CD4-positive, alpha-beta T cell (primary cell): ENCODE data around the gene FKBP15. TPM values are rescaled to one million over a fixed set of nuclear protein-coding genes. Genes with fewer than 3 reads are reported as not detected.
A peak's percentile ranks its signal among the peaks of the same experiment; 100 is the strongest.

ENCODE experiments used
- ATAC-seq: fragments of 200-7000 bp; cut with Tn5 transposase; one replicate; pipeline ENCODE4 v1.10.0; 2022; ENCODE audit warnings: mild to moderate bottlenecking; ENCODE audit not compliant: poor library complexity
- CTCF ChIA-PET: fragments of 350-600 bp; sonication (Branson Sonifier 250); formaldehyde crosslinking; loops from one replicate; lab custom pipeline; 2021; ENCODE audit warnings: antibody characterized with exemption, inconsistent platforms; lab: Charles Lee
- POLR2A ChIA-PET: fragments of 350-600 bp; sonication (Branson Sonifier 250); formaldehyde crosslinking; loops from one replicate; lab custom pipeline; 2021; ENCODE audit warnings: antibody characterized with exemption, inconsistent platforms; lab: Charles Lee
- DNase-seq, 14 experiments: peaks; one replicate each; pipeline ENCODE4 v3.0.0-alpha.2; 2013 to 2020; ENCODE audit warnings: mixed read lengths in 2 of 14
- H3K27ac ChIP-seq, 2 donors: one replicate each; pipeline versions ENCODE4 v1.5.1 to v1.7.0; 2013; ENCODE audit warnings: low read length in 2 of 2, low read depth in 1 of 2, mild to moderate bottlenecking in 1 of 2
- H3K27me3 ChIP-seq, 2 experiments: 1 replicate in 1 of 2; 2 replicates in 1 of 2; pipeline versions ENCODE4 v1.6.1 to v1.7.0; 2013; ENCODE audit warnings: low read length in 2 of 2, control low read depth in 1 of 2, mild to moderate bottlenecking in 1 of 2, moderate library complexity in 1 of 2; ENCODE audit not compliant: insufficient read depth in 2 of 2, control insufficient read depth in 1 of 2
- H3K36me3 ChIP-seq: one replicate; pipeline ENCODE4 v1.6.1; 2013; ENCODE audit warnings: low read length, control low read depth; ENCODE audit not compliant: insufficient read depth
- H3K4me1 ChIP-seq: one replicate; pipeline ENCODE4 v1.6.1; 2013; ENCODE audit warnings: low read length, control low read depth; ENCODE audit not compliant: insufficient read depth
- H3K4me3 ChIP-seq: one replicate; pipeline ENCODE4 v1.5.1; 2013; ENCODE audit warnings: mild to moderate bottlenecking, low read length, moderate library complexity
- H3K9me3 ChIP-seq, 2 experiments: 1 replicate in 1 of 2; 2 replicates in 1 of 2; pipeline versions ENCODE4 v1.6.1 to v1.7.0; 2013; ENCODE audit warnings: low read length in 2 of 2, mild to moderate bottlenecking in 2 of 2, control low read depth in 1 of 2, moderate library complexity in 1 of 2; ENCODE audit not compliant: control insufficient read depth in 1 of 2, insufficient read depth in 1 of 2
- H3K27ac Mint-ChIP-seq: one replicate; pipeline ENCODE4 v1.8.0; 2020; ENCODE audit warnings: mixed read lengths
- H3K27me3 Mint-ChIP-seq: one replicate; pipeline ENCODE4 v1.8.0; 2021; ENCODE audit warnings: mixed read lengths
- H3K36me3 Mint-ChIP-seq: one replicate; pipeline ENCODE4 v1.8.0; 2021; ENCODE audit warnings: low read depth, mixed read lengths
- H3K4me1 Mint-ChIP-seq: one replicate; pipeline ENCODE4 v1.8.0; 2021; ENCODE audit warnings: low read depth, mixed read lengths
- H3K4me3 Mint-ChIP-seq: one replicate; pipeline ENCODE4 v1.8.0; 2020; ENCODE audit warnings: mild to moderate bottlenecking, mixed read lengths
- H3K9me3 Mint-ChIP-seq: one replicate; pipeline ENCODE4 v1.8.0; 2020; ENCODE audit warnings: mixed read lengths
- intact Hi-C, 2 experiments: fragments of 100-400 bp; cut with DNase I in 1 of 2; cut with micrococcal nuclease in 1 of 2; formaldehyde crosslinking; loops; one replicate each; pipeline versions ENCODE4 v1.15.1 to v1.9.0; 2023 to 2025; cut with DNase I, micrococcal nuclease
- total RNA-seq, 174 experiments: library from RNA in 2 of 174; stranded (reverse) in 2 of 174; gene quantifications; one replicate each; pipeline ENCODE4 v1.2.3 and lab custom pipeline; 2021 to 2026
- TF ChIP-seq, protein P1 (sequence below): fragments of 200-600 bp; IDR thresholded peaks from one replicate; pipeline ENCODE4 v1.8.0; 2022; ENCODE audit warnings: antibody characterized with exemption, mild to moderate bottlenecking

The FKBP15 gene
- total RNA-seq, 2 experiments from 2014 or later = 11.9 to 14.2 TPM

DNA sequence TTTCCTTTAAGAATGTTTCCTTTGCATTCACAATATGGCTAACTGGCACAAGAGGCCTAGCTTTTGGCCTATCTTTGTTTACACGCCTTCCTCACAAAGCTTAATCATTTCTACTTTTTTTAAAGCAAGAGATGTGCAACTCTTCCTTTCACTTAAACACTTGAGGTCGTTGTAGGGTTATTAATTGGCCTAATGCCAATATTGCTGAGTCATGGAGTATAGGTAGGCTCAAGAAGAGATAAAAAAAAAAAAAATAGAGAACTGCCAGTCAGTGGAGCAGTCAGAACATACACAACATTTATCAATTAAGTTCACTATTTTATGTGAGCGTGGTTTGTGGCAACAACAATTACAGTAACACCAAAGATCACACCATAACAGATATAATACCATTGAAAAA, 5.9 kb downstream of the FKBP15 start:
- TF ChIP-seq, protein P1, sequence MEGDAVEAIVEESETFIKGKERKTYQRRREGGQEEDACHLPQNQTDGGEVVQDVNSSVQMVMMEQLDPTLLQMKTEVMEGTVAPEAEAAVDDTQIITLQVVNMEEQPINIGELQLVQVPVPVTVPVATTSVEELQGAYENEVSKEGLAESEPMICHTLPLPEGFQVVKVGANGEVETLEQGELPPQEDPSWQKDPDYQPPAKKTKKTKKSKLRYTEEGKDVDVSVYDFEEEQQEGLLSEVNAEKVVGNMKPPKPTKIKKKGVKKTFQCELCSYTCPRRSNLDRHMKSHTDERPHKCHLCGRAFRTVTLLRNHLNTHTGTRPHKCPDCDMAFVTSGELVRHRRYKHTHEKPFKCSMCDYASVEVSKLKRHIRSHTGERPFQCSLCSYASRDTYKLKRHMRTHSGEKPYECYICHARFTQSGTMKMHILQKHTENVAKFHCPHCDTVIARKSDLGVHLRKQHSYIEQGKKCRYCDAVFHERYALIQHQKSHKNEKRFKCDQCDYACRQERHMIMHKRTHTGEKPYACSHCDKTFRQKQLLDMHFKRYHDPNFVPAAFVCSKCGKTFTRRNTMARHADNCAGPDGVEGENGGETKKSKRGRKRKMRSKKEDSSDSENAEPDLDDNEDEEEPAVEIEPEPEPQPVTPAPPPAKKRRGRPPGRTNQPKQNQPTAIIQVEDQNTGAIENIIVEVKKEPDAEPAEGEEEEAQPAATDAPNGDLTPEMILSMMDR = no peak
- H3K36me3 ChIP-seq = peaks cover 16% of the 10 kb centered on the region
- no peak overlapping the region for H3K27ac ChIP-seq
- Mint-ChIP-seq H3K27me3 (no peaks in the 10 kb centered on the region), H3K4me3 (no peak overlapping the region), H3K36me3 (peaks cover 45% of the 10 kb centered on the region), H3K9me3 (no peaks in the 10 kb centered on the region), H3K27ac (peak overlapping the region; percentile 34), H3K4me1 (peaks cover 44% of the 10 kb centered on the region)
- peaks cover 3% of the 10 kb centered on the region for H3K4me1 ChIP-seq
- peak in 3 of 14 experiments; percentile 52 to 62 (median 56) for DNase-seq
- ChIA-PET POLR2A (no interaction called here), CTCF (interaction anchor here (1.1 kb wide), 1 partner anchor 13 kb away, joined by 4 read pairs; no protein-coding TSS in a partner anchor)
- ATAC-seq = peak; percentile 44
- intact Hi-C loops = no loop called here
- H3K4me3 ChIP-seq = no peak overlapping the region
- no peaks in the 10 kb centered on the region for H3K27me3 ChIP-seq
- no peaks in the 10 kb centered on the region for H3K9me3 ChIP-seq

DNA sequence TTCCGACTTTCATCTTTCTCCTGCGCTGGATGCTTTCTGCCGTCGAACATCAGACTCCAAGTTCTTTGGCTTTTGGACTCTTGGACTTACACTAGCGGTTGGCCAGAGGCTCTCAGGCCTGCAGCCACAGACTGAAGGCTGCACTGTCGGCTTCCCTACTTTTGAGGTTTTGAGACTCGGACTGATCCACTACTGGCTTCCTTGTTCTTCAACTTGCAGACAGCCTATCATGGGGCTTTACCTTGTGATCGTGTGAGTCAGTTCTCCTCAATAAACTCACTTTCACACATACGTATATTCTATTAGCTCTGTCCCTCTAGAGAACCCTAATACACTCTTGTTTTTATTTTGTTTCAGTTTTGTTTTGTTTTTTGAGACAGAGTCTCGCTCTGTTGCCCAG, 10.3 kb downstream of the FKBP15 start:
- no peaks in the 10 kb centered on the region for H3K9me3 ChIP-seq
- H3K36me3 ChIP-seq = peaks cover 53% of the 10 kb centered on the region
- no peak overlapping the region for H3K4me3 ChIP-seq
- H3K4me3 Mint-ChIP-seq = no peak overlapping the region
- H3K27ac ChIP-seq = no peak overlapping the region
- CTCF ChIA-PET = no interaction called here
- no peaks in the 10 kb centered on the region for H3K9me3 Mint-ChIP-seq
- no peaks in the 10 kb centered on the region for H3K27me3 ChIP-seq
- intact Hi-C loops = no loop called here
- no peak for DNase-seq
- H3K4me1 Mint-ChIP-seq = peaks cover 15% of the 10 kb centered on the region
- H3K27ac Mint-ChIP-seq = no peak overlapping the region
- H3K4me1 ChIP-seq = no peaks in the 10 kb centered on the region
- no peaks in the 10 kb centered on the region for H3K27me3 Mint-ChIP-seq
- ATAC-seq = no peak
- TF ChIP-seq, protein P1 = no peak
- H3K36me3 Mint-ChIP-seq = peaks cover 83% of the 10 kb centered on the region
- POLR2A ChIA-PET = interaction anchor here (0.9 kb wide), 1 partner anchor 11 kb away, joined by 3 read pairs; the partner anchor contains the start of genes FKBP15 and SLC31A1

DNA sequence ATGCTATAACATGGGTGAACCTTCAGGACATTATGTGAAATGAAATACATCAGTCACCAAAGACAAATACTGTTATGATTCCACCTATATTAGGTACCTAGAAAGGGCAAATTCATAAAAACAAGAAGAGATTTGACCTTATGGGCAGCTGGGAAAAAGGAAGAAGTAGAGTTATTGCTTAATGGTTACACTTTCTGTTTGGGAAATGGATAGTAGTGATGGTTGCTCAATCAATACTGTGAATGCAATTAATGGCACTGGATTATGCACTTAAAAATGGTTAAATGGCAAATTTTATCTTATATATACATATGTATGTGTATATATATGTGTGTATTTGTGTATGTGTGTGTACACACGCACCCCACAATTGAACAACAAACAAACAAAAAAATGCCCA, 15.2 kb downstream of the FKBP15 start:
- Histone ChIP-seq H3K9me3 (no peaks in the 10 kb centered on the region), H3K36me3 (peaks cover 79% of the 10 kb centered on the region), H3K27ac (no peak overlapping the region), H3K27me3 (no peaks in the 10 kb centered on the region), H3K4me3 (no peak overlapping the region), H3K4me1 (no peaks in the 10 kb centered on the region)
- H3K36me3 Mint-ChIP-seq = peaks cover 100% of the 10 kb centered on the region
- no peak overlapping the region for H3K27ac Mint-ChIP-seq
- ChIA-PET CTCF (interaction anchor here (0.6 to 0.7 kb wide), 2 partner anchors 11 to 543 kb away, joined by 3 to 4 read pairs; no protein-coding TSS in a partner anchor), POLR2A (no interaction called here)
- H3K9me3 Mint-ChIP-seq = no peaks in the 10 kb centered on the region
- no peaks in the 10 kb centered on the region for H3K4me1 Mint-ChIP-seq
- ATAC-seq (no peak), DNase-seq (no peak)
- intact Hi-C loops = loop anchor here in 1 of 2 experiments (1.0 kb wide), 1 partner anchor 10 kb away; no protein-coding TSS in a partner anchor
- TF ChIP-seq, protein P1 = no peak
- no peak overlapping the region for H3K4me3 Mint-ChIP-seq
- H3K27me3 Mint-ChIP-seq = no peaks in the 10 kb centered on the region
